NCI-H2227 (cell line): ENCODE measurements around the gene ZCCHC17.
A peak's percentile ranks its signal among the peaks of the same experiment; 100 is the strongest.
"Not testable (repeated sequence)": the region's sequence is repeated elsewhere in the genome, so short reads cannot be mapped to it uniquely, and the experiment has no call there.

Experiments used
- DNase-seq: peaks from one replicate; lab custom pipeline; 2025; ENCODE audit not compliant: unreplicated experiment; lab: John Stamatoyannopoulos, UW

ZCCHC17 gene

DNA sequence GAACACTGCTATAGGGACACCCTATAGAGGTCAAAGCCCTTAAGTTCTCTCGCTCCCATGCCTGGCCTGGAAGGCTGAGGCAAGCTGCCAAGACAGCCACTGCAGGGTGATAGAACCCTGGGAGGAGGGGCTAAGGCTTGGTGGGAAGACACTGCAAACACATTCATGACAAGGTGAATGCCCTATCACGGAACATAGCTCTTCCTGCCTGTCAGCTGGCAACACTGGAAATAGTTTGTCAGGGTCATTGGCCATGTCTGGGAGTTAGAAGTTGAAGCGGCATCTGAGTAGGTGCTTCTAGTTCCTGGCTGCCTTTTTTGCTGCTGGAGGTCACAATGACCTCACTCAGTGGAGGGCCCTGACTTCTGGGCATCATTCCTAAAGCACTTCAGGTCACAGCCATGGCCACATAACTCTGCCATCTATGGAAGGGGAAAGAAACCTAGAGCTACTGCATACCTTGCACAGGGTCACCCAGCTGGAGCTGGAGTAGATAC, 71.8 kb downstream of the ZCCHC17 start:
- no peak for DNase-seq

DNA sequence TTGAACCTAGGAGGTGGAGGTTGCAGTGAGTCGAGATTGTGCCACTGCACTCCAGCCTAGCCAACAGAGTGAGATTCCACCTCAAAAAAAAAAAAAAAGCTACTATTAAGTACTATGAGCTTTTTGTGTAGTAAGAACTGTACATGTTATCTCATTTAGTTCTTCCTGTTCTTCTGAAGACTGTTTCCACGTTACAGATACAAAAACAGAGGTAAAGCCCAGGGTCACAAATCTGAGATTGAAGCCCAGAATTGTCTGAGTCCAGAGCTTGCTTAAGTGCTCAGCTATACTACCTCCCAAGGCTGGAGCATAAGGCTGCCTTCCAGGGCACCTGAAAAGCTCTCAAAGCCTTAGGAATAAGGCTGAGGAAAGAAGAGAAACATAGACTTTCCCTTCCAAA, 73.2 kb downstream of the ZCCHC17 start:
- DNase-seq = no peak

DNA sequence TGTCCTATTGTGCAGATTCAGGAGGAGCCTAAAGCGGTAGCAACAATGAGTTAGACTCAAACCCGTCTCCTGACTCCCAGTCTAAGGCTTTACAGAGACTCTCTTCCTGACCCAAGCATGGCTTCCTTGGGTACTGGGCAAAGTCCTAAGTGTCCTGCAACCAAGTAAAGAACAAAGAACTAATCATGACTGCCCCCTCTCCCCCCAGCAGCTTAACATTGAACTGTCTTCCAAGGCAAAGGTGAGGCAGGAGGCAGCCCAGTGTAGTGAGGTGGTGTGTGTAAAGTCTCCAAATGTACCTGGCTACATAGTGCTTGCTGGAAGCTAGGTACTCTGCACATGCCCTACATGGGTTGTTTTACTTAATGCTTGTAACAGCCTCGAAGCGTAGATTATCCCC, 73.7 kb downstream of the ZCCHC17 start:
- DNase-seq = no peak

DNA sequence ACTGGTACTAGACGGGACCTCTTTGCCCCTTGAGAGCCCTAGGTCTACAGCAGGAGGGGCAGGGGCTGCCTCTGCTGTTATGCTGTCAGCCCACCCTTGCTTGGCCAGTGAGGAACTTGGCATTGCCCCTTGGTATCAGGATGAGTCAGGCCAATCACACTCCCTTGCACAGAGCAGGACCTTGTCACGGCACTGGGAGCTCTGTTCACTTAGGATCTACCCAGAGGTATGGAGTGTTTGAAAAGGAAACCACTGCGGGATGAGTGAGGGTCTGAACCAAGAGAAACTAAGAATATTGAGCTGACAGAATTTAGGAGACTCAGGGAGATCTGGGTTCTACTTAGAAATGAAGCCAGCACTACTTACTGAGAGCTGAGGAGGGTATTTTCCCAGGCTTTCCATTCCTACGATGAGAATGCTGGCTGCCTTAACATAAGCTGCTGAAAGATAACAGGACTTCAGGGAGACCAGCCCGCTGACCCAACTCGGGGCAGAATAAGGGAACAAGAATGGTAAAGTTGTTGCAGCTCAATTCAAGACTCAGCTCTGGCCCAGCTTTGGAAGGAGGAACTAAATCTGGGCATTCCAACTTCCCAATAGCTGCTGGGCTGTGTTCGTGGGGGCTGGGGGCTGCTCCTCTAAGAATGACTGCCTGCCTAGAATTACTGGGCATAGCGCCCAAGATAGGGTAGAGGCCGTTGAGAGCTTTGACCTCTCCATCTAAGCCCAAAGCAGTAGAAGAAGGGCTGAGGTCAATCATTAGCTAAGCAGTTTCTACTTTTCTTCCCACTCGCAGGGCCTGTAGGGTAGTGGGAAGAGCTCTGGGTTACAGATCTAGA, 74.5 kb downstream of the ZCCHC17 start:
- DNase-seq = no peak

DNA sequence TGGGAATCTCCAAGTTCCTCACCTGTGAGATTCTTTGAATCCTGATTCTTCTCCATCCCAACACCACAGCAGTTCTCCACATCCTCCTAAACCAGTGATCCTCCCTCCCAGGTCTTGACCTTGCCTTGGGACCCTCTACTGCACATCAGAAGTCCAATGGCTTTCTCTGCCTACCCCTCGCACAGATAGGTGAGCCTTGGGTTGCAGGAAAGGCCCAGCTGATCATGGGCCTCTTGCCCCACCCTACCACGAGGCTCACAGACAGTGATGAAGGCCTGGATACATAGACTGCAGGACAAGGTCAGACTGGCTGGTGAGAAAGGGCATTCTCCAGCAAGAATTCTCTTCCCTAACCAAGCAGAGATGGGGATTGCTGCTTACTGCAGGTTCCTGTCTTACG, 75.2 kb downstream of the ZCCHC17 start:
- DNase-seq = no peak

DNA sequence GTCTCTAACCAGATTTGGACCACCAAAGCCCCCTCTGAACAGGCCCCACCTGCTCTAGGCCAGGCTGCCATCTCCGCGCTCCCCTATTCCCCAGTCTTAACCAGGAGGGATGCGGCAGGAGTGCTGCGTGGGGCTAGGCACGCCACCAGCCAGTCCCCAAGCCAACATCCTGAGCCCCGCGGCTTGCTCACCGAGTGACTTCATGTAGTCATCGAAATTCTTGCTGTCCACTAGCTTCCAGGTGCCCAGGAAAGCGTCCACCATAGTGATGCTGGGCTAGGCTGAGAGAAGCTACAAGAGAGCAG, 75.9 kb downstream of the ZCCHC17 start:
- no peak for DNase-seq

DNA sequence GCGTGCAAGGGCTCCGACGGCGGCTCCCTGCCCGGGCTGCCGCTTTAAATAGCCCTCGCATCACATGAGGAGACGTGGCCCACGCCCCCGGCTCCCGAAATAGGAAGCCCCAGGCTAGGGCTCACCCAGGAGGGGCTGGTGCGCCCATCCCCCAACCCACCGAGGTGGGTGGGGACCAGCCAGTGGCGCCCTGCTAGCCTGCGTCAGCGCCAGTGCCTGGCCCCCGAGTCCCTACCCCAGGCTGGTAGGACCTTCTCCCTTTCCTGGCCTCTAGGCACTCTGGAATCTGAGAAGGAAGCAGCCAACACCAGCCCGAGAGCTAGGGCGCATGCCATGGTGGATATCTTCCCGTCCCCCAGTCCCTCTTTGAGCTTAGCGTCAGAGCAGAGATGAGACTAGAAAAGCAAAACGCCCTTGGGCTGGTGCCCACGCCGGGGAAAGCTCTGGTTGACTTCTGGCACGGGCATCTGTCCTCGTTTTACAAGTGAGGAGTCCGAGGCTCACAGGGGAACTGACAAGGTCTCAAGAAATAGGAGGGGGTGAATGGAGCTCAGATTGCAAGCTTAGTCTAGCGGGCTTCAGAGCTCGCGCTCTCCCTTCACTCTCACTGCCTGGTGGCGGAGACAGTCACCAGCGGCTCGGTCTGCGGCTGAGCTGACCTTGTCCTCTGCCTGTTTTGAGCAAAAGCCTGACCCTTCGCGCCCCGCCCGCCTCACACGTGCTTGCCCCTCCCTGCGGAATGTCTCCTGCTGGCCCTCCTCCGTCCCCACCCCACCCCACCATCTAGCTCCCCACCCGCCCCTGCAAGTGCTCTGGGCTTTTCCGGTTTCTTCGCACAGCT, 76.4 kb downstream of the ZCCHC17 start, which contains the start of gene FABP3:
FABP3 (minus strand) TSS at position 21 of the 841 bp plus-strand sequence. CDS start 62 bp downstream, outside the sequence.
- DNase-seq = peak; percentile 81

DNA sequence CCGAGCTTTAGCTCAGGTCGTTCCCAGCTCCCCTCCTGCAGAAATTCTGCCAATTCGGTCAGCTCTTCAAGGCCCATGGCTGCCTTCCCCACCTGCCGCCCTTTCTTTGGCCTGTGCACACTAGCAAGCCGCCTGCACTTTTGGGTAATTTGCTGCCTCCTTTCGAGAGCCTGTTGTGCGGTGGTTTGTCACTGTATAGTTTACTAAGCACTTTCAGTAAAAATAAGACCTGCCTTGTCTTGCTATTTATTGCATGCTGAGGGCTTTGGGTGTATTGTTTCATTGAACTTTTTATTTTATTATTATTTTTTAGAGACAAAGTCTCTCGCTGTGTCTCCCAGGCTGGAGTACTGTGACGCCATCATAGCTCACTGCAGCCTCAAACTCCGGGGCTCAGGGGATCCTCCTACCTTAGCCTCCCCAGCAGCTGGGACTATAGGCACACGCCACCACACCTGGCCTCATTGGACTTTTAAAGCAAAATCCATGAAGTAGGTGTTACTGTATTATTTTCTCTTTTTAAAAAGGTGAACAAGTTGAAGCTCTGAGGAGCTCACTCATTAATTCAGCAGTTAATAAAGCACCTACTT, 77.2 kb downstream of the ZCCHC17 start:
- DNase-seq = no peak

DNA sequence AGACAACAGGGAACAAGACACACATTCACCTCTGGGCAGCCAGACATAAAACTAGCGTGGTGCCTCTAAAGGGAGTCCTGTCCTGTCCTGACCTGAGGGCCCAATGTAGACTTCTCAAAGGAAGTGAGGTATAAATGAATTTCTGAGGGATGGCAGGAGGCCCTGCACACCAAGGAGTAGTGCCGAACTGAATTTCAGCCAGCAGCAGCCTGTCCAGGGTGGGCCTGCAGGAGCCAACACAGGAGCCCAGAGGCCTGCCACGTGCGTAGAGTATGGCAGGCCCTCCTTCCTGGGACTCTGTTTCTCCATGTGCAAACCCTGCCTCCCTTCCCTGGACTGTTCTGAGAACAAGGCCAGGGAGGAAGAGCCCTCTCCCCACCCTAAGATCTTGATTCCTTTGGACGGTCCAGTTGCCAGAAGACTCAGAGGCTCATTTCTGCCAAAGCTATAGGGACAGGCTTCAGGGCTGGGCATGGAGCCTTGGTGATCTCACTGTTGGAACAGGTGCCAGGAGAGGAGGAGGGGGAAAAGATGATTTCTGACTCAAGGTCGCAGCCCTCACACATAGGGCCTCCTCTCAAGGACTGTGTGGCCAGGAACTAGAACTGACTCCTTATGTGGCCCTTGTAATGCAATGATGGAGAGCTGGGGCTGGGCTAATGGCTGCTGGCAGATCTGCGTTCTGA, 77.8 kb downstream of the ZCCHC17 start:
- no peak for DNase-seq

DNA sequence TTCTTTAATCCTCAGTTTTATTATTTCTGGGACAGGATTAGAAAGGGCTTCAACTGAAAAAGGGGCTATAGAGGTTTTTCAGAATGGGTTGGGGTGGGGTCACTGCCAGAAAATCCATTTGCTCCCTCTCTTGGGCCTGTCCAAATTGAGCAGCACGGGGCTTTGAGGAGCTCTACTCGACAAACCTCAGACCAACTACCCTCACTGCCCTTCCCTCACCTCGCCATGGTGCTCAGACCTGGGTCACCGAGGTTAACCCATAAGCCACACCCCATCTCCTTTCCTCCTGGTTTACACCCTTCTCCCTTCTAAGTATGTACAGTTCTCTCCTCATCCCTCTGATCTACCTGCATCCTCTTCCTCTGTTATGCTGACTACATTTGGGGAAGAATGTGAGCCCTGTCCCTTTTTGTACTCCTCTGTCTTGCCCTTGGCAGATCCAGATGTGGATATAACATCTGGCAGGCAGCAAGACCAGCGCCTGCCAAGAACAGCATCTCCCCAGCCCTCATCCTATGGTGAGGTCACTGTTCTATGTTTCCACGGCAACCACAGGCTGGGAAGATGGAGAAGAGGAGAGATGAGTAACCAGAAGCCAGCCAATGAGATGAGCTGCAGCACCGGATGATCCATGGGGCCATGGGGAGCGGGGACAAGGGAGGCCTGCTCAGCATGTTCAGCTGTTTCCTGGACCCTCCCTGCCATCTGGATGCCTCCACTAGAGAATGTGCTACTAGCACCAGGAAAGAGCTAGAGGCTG, 79.7 kb downstream of the ZCCHC17 start:
- peak; percentile 88 for DNase-seq

DNA sequence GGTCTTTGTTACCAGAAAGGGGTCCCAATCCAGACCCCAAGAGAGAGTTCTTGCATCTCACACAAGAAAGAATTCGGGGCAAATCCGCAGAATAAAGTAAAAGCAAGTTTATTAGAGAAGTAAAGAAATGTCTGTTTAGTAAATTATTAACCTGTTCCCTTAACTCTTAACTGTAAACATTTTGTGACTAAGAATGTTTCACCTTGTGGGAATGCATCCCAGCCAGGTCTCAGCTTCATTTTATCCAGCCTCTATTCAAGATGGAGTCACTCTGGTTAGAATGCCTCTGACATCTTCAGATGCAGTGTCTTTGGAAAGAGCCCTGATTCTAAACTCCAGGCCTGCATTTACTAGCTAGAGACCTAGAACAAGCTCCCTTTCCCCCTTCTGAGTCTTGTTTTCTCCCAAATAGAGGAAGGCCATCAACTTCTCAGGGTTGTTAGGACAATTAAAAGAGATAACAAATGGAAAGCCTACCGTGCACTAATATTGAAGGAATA, 80.6 kb downstream of the ZCCHC17 start:
- DNase-seq = no peak

DNA sequence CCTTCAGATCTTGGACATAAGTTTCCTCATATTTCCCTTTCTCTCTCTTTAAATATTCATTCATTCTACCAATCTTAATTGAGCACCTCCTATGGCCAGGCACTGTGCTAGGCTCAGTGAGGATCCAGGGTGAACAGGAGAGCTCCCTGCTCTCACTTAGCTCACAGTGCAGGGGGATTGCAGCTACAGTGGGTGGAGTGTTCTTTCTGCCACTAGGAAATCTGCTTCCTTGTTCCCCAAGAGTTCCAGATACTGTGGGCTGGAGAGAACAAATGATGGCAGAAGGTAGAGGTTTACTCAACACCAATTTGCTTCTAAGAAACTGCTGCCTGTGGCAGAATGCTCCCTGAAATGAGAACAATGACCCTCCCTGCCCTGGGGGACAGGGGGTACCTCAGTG, 81.2 kb downstream of the ZCCHC17 start:
- no peak for DNase-seq

DNA sequence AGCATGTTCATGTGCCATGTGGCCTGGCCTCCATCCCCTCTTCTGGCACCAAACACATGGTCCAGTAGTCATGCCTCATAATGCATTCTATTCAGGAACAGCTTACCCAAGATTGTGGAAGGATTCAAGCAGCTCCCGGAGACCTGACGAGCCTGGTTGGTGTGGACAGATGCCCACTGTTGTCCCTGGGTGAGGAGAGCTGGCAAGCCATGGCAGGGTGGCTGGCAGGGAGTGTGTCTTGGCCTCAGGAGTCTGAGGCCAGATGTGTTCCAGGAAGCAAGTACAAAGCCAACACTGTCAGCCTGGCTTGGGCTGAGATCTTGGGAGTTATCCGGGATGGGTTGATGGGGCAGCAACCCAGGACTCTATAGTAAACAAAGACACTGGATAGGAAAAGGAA, 83.3 kb downstream of the ZCCHC17 start:
- DNase-seq = no peak

DNA sequence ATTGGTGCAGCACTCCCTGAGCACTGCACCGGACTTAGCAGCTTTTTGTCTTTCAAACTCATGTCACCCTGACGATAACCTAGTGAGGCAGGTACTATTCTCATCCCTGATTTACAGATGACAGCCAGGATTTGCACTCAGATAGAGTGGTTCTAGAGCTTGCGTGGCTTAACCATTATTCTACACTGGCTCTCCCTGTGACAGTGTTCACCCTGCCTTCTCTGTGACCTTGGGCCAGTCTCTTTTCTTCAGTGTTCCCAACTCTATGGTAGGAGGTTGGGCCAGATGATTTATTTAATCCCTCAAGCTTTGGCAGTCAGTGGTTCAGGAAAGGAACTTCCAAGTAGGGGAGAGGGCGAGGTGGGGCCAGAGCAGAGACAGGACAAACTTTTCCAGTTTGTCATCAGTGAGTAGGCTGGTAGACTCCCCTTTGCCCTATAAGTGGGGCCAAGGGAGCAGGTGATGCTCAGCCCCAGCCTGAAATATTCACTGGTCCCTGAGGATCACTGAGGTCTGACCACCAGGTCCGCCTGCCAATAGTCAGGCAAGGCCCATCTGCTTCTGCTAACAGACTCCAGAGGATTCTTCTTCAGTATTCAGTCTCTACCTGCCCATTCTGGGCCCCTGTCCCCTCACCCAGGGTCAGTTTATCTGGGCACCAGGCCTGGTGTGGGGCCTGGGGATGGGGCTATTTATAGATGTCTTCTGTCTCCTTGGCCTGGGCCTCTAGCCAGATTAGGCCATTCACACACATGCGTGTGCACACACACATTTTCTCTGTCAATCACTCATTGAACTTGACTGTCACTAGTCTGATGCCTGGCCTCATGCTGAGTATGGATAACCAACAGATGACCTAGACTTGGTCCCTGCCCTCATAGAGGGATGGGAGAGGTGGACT, 84.8 kb downstream of the ZCCHC17 start:
- DNase-seq = no peak

DNA sequence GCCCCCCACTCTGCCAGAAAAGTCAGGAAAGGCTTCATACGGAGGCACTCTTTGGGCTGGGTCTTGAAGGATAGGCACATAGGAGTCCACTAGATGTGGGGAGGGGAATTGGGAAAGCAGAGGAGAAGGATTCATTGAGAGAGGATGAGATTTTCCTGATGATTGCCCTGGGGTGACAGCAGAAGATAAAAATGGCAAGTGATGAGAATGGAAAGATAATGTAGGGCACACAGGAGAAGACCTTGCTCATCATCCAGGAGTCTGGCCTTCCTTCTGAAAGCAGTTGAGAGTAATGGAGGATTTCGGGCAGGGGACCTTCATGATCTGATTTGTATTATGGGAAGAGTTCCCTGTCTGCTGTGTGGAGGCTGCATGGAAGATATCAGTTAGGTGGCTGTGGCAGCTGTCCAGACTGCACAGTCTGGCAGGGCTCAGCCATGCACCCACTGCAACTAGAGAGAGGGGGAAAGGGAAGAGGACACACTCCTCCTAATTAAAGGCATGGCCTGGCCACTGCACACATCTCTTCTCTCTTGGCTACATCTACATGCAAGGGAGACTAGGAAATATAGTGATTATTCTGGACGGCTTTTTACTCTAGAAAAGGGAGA, 85.7 kb downstream of the ZCCHC17 start:
- no peak for DNase-seq

DNA sequence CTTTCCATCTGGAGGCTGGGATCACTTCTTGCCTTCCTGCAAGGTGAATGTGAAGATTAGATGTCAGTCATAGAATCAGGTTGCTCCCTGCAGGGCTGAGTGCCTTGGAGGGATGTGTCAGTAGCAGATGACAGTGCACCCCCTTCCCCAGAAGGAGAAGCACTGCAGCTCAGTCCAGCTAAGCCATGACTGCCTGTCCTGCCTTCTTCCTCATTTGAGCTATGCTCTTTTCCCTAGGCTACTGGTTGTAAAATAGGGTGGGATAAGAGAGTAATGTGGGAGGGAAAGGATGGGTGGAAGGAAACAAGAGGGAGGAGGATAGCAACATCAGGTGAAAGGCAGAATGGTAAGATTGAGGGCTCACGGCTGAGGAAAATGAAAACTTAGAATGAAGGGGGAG, 87.1 kb downstream of the ZCCHC17 start:
- no peak for DNase-seq

DNA sequence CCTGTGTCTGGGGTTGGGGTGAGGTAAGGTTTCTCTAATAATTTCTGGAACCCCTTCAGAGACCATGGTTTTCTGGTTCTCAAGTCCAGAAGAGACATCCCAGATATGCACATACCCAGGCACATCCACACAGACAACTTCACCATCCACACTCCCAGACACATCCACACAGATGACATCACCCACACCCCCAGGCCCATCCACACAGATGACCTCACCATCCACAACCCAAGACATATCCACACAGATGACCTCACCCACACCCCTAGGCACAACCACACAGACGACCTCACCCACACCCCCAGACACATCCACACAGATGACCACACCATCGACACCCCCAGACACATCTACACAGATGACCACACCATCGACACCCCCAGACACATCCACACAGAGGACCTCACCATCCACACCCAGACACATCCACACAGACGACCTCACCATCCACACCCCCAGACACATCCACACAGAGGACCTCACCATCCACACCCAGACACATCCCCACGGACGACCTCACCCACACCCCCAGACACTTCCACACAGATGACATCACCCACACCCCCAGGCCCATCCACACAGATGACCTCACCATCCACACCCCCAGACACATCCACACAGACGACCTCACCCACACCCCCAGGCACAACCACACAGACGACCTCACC, 89.9 kb downstream of the ZCCHC17 start:
- not testable (repeated sequence) for DNase-seq

DNA sequence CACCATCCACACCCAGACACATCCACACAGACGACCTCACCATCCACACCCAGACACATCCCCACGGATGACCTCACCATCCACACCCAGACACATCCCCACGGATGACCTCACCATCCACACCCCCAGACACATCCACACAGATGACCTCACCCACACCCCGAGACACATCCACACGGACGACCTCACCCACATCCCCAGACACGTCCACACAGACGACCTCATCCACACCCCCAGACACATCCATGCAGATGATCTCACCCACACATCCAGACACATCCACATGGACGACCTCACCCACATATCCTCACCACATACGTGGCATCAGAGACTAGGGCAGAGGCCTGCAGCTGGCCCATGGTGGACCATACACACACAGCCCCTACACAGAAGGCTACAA, 90.8 kb downstream of the ZCCHC17 start:
- no peak for DNase-seq
